GM20431 (cell line): ENCODE data around the gene SPDYE1.
"Not testable (repeated sequence)": the region's sequence is repeated elsewhere in the genome, so short reads cannot be mapped to it uniquely, and the experiment has no call there.

Experiments used
- in situ Hi-C: fragments of 300-500 bp; cut with MseI, MboI; formaldehyde crosslinking; loops from one replicate; pipeline ENCODE4 v1.15.0; 2020; ENCODE audit warnings: low sequenced_read_pairs; ENCODE audit not compliant: unreplicated experiment

The SPDYE1 gene

GRCh38 chr7:43997532-43997931 lies at the start of gene SPDYE1:
Gene SPDYE1 (plus strand): TSS chr7:43997897. CDS start chr7:43999950, 2,053 bp downstream.
- in situ Hi-C loops = not testable (repeated sequence)

- in situ Hi-C loops = no loop called here
Observed at GRCh38 chr7:43952028-43952427, 45.7 kb upstream of the SPDYE1 start.

- in situ Hi-C loops = no loop called here
Observed at GRCh38 chr7:43953071-43953470, 44.6 kb upstream of the SPDYE1 start.

- in situ Hi-C loops = no loop called here
Observed at GRCh38 chr7:43954524-43955228, 43.0 kb upstream of the SPDYE1 start.

- in situ Hi-C loops = no loop called here
Observed at GRCh38 chr7:43956027-43956426, 41.7 kb upstream of the SPDYE1 start.

- in situ Hi-C loops = no loop called here
Observed at GRCh38 chr7:43960933-43961332, 36.8 kb upstream of the SPDYE1 start.

GRCh38 chr7:43966392-43966791 lies 31.3 kb upstream of the SPDYE1 start:
- in situ Hi-C loops = not testable (repeated sequence)

- in situ Hi-C loops = not testable (repeated sequence)
Observed at GRCh38 chr7:43968172-43969040, 29.3 kb upstream of the SPDYE1 start.

GRCh38 chr7:43969586-43969985 lies 28.1 kb upstream of the SPDYE1 start:
- in situ Hi-C loops = not testable (repeated sequence)

GRCh38 chr7:43970698-43971097 lies 27.0 kb upstream of the SPDYE1 start:
- in situ Hi-C loops = not testable (repeated sequence)

- in situ Hi-C loops = not testable (repeated sequence)
Observed at GRCh38 chr7:43974033-43974573, 23.6 kb upstream of the SPDYE1 start.

- in situ Hi-C loops = not testable (repeated sequence)
Observed at GRCh38 chr7:43974725-43975482, 22.8 kb upstream of the SPDYE1 start.

GRCh38 chr7:43977525-43977924 lies 20.2 kb upstream of the SPDYE1 start:
- in situ Hi-C loops = no loop called here

GRCh38 chr7:43978102-43978501 lies 19.6 kb upstream of the SPDYE1 start:
- in situ Hi-C loops = not testable (repeated sequence)

GRCh38 chr7:43982848-43983247 lies 14.8 kb upstream of the SPDYE1 start:
- in situ Hi-C loops = not testable (repeated sequence)

- in situ Hi-C loops = not testable (repeated sequence)
Observed at GRCh38 chr7:43983736-43984135, 14.0 kb upstream of the SPDYE1 start.

GRCh38 chr7:43985904-43986864 lies 11.5 kb upstream of the SPDYE1 start:
- in situ Hi-C loops = not testable (repeated sequence)

- in situ Hi-C loops = not testable (repeated sequence)
Observed at GRCh38 chr7:43987476-43987875, 10.2 kb upstream of the SPDYE1 start.

GRCh38 chr7:43990011-43990585 lies 7.6 kb upstream of the SPDYE1 start:
- in situ Hi-C loops = not testable (repeated sequence)
